SKM-1 treated with dmso at 0.1 percent for 144 hours (cell line): ENCODE data around the gene ATP1B3.
A peak's percentile ranks its signal among the peaks of the same experiment; 100 is the strongest.
"Not testable (repeated sequence)": the region's sequence is repeated elsewhere in the genome, so short reads cannot be mapped to it uniquely, and the experiment has no call there.

Experiments
- DNase-seq: peaks from one replicate; lab custom pipeline; 2025; ENCODE audit not compliant: unreplicated experiment; lab: John Stamatoyannopoulos, UW

The ATP1B3 gene

GRCh38 chr3:141860086-141860669 lies 16.3 kb upstream of the ATP1B3 start:
- DNase-seq: no peak

GRCh38 chr3:141860766-141861513 lies 15.5 kb upstream of the ATP1B3 start:
- no peak for DNase-seq

GRCh38 chr3:141862279-141862816 lies 14.1 kb upstream of the ATP1B3 start:
- DNase-seq: no peak

GRCh38 chr3:141863491-141863890 lies 13.0 kb upstream of the ATP1B3 start:
- DNase-seq: peak; percentile 83

- no peak for DNase-seq
Measured at GRCh38 chr3:141864281-141864970, 12.0 kb upstream of the ATP1B3 start.

GRCh38 chr3:141865101-141865500 lies 11.3 kb upstream of the ATP1B3 start:
- no peak for DNase-seq

- no peak for DNase-seq
Measured at GRCh38 chr3:141870091-141870687, 6.3 kb upstream of the ATP1B3 start.

- peak; percentile 75 for DNase-seq
Measured at GRCh38 chr3:141875374-141875892, 1.0 kb upstream of the ATP1B3 start.

- peak; percentile 83 for DNase-seq
Measured at GRCh38 chr3:141875893-141876380, 506 bp upstream of the ATP1B3 start.

- no peak for DNase-seq
Measured at GRCh38 chr3:141876891-141877621, 613 bp downstream of the ATP1B3 start.

- no peak for DNase-seq
Measured at GRCh38 chr3:141877911-141878310, 1.5 kb downstream of the ATP1B3 start.

GRCh38 chr3:141878326-141878725 lies 1.9 kb downstream of the ATP1B3 start:
- peak; percentile 36 for DNase-seq

- no peak for DNase-seq
Measured at GRCh38 chr3:141878817-141879216, 2.4 kb downstream of the ATP1B3 start.

- DNase-seq: peak; percentile 14
Measured at GRCh38 chr3:141881702-141882101, 5.3 kb downstream of the ATP1B3 start.

- no peak for DNase-seq
Measured at GRCh38 chr3:141887051-141887450, 10.6 kb downstream of the ATP1B3 start.

- DNase-seq: not testable (repeated sequence)
Measured at GRCh38 chr3:141888548-141888947, 12.1 kb downstream of the ATP1B3 start.

GRCh38 chr3:141894524-141895176 lies 18.2 kb downstream of the ATP1B3 start:
- DNase-seq: no peak

GRCh38 chr3:141895731-141896130 lies 19.3 kb downstream of the ATP1B3 start:
- DNase-seq: no peak

- DNase-seq: no peak
Measured at GRCh38 chr3:141898908-141899307, 22.5 kb downstream of the ATP1B3 start.

GRCh38 chr3:141900343-141900742 lies 23.9 kb downstream of the ATP1B3 start:
- DNase-seq: no peak
